Measurements from ENCODE around the gene RAD51B.

GRCh38 chr14:68675233-68675577 is 855.6 kb downstream of the RAD51B start:
- TF ChIP-seq POLR2A (IDR thresholded peaks at IDR 0.05) (no peak), CTCF (IDR thresholded peaks at IDR 0.05) (no peak), EP300 (IDR thresholded peaks at IDR 0.05; ENCODE audit: low read depth) (no peak)
